ENCODE results near the gene TSPEAR. TPM values are rescaled to one million over a fixed set of nuclear protein-coding genes. Genes with fewer than 3 reads are reported as not detected.

Gene TSPEAR
- total RNA-seq, 1 experiment from 2014 or later, result 0.32 TPM

DNA sequence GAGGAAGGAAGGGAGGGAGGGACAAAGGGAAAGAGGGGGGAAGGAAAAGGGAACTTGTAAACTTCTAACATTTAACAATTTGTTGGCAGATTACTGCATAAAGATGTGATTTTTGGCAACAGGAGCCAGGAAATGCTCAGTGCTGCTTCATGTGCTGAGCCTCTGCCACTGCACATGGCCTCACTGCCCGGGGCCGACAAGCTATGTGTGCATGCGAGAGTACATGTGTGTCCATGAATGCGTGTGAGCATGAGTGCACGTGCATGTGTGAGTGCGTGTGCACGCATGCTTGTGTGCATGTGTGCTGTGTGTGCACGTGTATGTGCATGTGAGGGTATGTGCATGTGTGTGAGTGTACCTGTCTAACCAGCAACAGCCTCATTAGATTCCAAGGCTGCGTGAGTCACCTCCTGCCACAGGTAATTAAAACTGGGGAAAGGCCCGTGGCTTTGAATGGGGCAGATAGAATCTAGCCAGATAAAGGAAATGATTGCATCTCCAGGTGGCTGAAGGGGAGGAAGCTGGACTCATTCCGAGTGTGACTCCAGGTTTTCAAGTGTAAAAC, 41.4 kb upstream of the TSPEAR start:
- CTCF ChIA-PET, result interaction anchor here (2.0 kb wide), 1 partner anchor 41 kb away, joined by 8 read pairs; no protein-coding TSS in a partner anchor
- H3K9me3 Mint-ChIP-seq (ENCODE audit: unreplicated experiment), result no peaks in the 10 kb centered on the region
- no peaks in the 10 kb centered on the region for H3K4me1 Mint-ChIP-seq (ENCODE audit: low read depth, unreplicated experiment)
- Histone ChIP-seq H3K4me3 (ENCODE audit: low read depth, low read length) (no peak overlapping the region), H3K36me3 (ENCODE audit: control insufficient read depth, insufficient read depth, low read length) (no peaks in the 10 kb centered on the region), H3K4me1 (no peaks in the 10 kb centered on the region), H3K9me3 (no peaks in the 10 kb centered on the region), H3K27me3 (replicated peaks; ENCODE audit: control insufficient read depth, insufficient read depth, low read length) (no peaks in the 10 kb centered on the region)
- no TSS peak for BruUV-seq (replicated peaks)
- H3K27me3 Mint-ChIP-seq (ENCODE audit: insufficient read depth, unreplicated experiment), result no peaks in the 10 kb centered on the region
- H3K4me3 Mint-ChIP-seq (ENCODE audit: unreplicated experiment), result no peak overlapping the region
- intact Hi-C loops (cut with micrococcal nuclease; ENCODE audit: unreplicated experiment), result no loop called here
- H3K36me3 Mint-ChIP-seq (ENCODE audit: insufficient read depth, unreplicated experiment), result no peaks in the 10 kb centered on the region
- POLR2A ChIA-PET, result interaction anchor here (0.5 kb wide), 1 partner anchor 260 kb away, joined by 3 read pairs; no protein-coding TSS in a partner anchor
- TF ChIP-seq, protein P1, sequence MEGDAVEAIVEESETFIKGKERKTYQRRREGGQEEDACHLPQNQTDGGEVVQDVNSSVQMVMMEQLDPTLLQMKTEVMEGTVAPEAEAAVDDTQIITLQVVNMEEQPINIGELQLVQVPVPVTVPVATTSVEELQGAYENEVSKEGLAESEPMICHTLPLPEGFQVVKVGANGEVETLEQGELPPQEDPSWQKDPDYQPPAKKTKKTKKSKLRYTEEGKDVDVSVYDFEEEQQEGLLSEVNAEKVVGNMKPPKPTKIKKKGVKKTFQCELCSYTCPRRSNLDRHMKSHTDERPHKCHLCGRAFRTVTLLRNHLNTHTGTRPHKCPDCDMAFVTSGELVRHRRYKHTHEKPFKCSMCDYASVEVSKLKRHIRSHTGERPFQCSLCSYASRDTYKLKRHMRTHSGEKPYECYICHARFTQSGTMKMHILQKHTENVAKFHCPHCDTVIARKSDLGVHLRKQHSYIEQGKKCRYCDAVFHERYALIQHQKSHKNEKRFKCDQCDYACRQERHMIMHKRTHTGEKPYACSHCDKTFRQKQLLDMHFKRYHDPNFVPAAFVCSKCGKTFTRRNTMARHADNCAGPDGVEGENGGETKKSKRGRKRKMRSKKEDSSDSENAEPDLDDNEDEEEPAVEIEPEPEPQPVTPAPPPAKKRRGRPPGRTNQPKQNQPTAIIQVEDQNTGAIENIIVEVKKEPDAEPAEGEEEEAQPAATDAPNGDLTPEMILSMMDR (IDR thresholded peaks at IDR 0.05; ENCODE audit: insufficient read depth in 1 of 2, low read depth in 1 of 2, low read length in 1 of 2, severe bottlenecking in 1 of 2, unreplicated experiment in 1 of 2), result no peak
- H3K27ac Mint-ChIP-seq (ENCODE audit: unreplicated experiment), result no peak overlapping the region
- no peak for DNase-seq

DNA sequence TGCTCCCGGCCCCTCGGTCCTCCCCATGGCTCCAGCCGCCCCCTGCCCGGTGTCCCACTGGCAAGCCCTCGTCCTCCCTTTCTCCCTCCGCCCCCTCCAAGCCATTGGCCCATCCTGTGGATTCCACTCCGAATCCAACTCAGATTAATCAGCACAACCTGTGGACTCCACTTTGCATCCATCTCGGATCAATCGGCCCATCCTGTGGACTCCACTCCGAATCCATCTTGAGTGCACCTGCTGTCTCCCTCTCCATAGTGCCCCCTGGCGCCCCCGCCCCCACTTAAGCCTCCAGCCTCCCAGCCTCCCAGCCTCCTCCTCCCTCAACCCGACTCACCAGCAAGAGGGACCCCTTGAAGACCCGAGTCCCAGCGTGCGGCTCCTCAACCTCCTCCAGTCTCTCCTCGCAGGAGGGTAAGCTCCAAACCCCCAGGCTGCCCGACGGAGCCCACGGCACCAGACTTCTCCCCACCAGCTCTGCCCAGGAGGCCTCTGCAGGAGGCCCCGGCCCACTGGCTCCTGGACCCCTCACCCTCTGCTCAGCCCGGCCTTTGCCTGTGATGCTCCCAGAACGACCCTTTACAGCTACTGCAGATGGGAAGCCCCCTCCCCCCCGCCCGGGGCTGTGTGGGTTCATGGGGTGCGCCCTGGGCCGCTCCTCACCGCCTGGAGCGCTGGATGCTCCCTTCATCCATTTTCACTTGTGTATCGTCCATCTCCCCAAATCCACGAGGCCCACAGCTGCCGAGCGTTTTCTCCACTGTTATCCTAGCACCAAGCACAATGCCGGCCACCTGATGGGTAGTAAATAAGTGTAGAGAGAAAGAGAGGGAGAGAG, 40.6 kb upstream of the TSPEAR start:
- H3K4me1 Mint-ChIP-seq (ENCODE audit: low read depth, unreplicated experiment), result no peaks in the 10 kb centered on the region
- no peak for DNase-seq
- intact Hi-C loops (cut with micrococcal nuclease; ENCODE audit: unreplicated experiment), result no loop called here
- H3K4me3 Mint-ChIP-seq (ENCODE audit: unreplicated experiment), result no peak overlapping the region
- H3K27ac Mint-ChIP-seq (ENCODE audit: unreplicated experiment), result no peak overlapping the region
- Histone ChIP-seq H3K4me3 (ENCODE audit: low read depth, low read length) (no peak overlapping the region), H3K36me3 (ENCODE audit: control insufficient read depth, insufficient read depth, low read length) (no peaks in the 10 kb centered on the region), H3K9me3 (no peaks in the 10 kb centered on the region), H3K27me3 (replicated peaks; ENCODE audit: control insufficient read depth, insufficient read depth, low read length) (no peaks in the 10 kb centered on the region), H3K4me1 (no peaks in the 10 kb centered on the region)
- ChIA-PET CTCF (interaction anchor here (2.0 kb wide), 1 partner anchor 41 kb away, joined by 8 read pairs; no protein-coding TSS in a partner anchor), POLR2A (no interaction called here)
- H3K36me3 Mint-ChIP-seq (ENCODE audit: insufficient read depth, unreplicated experiment), result no peaks in the 10 kb centered on the region
- BruUV-seq (replicated peaks), result no TSS peak
- TF ChIP-seq, protein P1 (IDR thresholded peaks at IDR 0.05; ENCODE audit: insufficient read depth in 1 of 2, low read depth in 1 of 2, low read length in 1 of 2, severe bottlenecking in 1 of 2, unreplicated experiment in 1 of 2), result no peak
- H3K27me3 Mint-ChIP-seq (ENCODE audit: insufficient read depth, unreplicated experiment), result no peaks in the 10 kb centered on the region
- no peaks in the 10 kb centered on the region for H3K9me3 Mint-ChIP-seq (ENCODE audit: unreplicated experiment)

DNA sequence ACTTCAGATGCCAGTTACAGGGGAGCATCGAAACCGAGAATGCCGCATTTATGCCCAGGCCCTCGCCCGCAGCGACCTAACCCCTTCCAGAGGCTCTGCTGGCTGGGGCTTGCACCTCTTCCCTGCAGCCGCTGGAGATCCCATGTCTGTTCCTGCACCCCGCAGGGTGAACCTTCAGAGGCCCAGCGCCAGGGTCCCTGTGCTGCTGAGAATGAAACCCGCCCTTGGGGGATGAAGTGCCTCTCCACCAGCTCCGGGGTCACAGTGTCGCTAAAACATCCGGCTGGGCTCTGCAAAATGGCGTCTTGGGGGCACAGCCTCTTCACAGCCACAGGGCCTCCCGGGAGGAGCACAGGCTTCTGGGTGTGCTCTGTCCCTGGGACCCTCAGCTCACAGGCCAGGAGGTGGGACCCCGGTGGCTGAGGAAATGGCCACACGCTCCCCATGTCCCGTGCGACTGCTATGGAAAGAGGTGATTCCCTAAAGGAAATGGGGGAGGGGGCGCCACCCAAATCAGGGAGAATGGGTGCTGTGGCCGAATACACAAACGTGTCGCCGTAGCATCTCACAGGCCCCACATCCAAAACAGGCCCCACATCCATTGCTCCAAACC, 39.9 kb upstream of the TSPEAR start:
- no peaks in the 10 kb centered on the region for H3K4me1 ChIP-seq
- DNase-seq, result no peak
- no peaks in the 10 kb centered on the region for H3K9me3 Mint-ChIP-seq (ENCODE audit: unreplicated experiment)
- TF ChIP-seq, protein P1 (IDR thresholded peaks at IDR 0.05; ENCODE audit: insufficient read depth in 1 of 2, low read depth in 1 of 2, low read length in 1 of 2, severe bottlenecking in 1 of 2, unreplicated experiment in 1 of 2), result no peak
- no peaks in the 10 kb centered on the region for H3K27me3 Mint-ChIP-seq (ENCODE audit: insufficient read depth, unreplicated experiment)
- no peak overlapping the region for H3K4me3 Mint-ChIP-seq (ENCODE audit: unreplicated experiment)
- H3K36me3 Mint-ChIP-seq (ENCODE audit: insufficient read depth, unreplicated experiment), result no peaks in the 10 kb centered on the region
- no peaks in the 10 kb centered on the region for H3K4me1 Mint-ChIP-seq (ENCODE audit: low read depth, unreplicated experiment)
- CTCF ChIA-PET, result no interaction called here
- intact Hi-C loops (cut with micrococcal nuclease; ENCODE audit: unreplicated experiment), result no loop called here
- no peak overlapping the region for H3K4me3 ChIP-seq (ENCODE audit: low read depth, low read length)
- H3K27me3 ChIP-seq (replicated peaks; ENCODE audit: control insufficient read depth, insufficient read depth, low read length), result no peaks in the 10 kb centered on the region
- no peak overlapping the region for H3K27ac Mint-ChIP-seq (ENCODE audit: unreplicated experiment)
- POLR2A ChIA-PET, result no interaction called here
- H3K36me3 ChIP-seq (ENCODE audit: control insufficient read depth, insufficient read depth, low read length), result no peaks in the 10 kb centered on the region
- no TSS peak for BruUV-seq (replicated peaks)
- no peaks in the 10 kb centered on the region for H3K9me3 ChIP-seq

Measured in Caco-2 (cell line).